ENCODE measurements around the gene CPNE9. TPM values are rescaled to one million over a fixed set of nuclear protein-coding genes. Genes with fewer than 3 reads are reported as not detected.

Gene CPNE9
- total RNA-seq, 4 donors from 2014 or later = 0.49 to 3.4 (median 2.1) TPM

DNA sequence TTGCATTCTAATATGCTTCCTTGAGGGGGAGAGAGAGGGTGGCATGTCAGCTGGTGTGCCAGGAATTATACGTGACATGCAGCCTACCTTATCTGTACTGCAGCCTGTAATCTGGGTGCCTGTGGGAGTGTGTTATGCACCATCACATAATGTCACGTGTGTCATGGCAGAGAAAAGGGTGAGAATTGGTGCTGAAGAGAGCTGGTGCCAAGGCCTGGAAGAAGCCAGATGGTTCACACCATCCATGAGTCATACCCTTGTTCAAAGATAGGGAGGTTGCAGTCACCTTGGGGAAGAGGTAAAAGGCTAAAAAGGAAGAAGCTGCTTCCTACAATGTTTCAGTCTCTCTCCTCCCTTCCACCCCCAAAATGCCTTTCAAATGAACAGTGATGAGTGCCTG lies 33.2 kb downstream of the CPNE9 start:
- Histone ChIP-seq H3K9me3 (no peaks in the 10 kb centered on the region), H3K36me3 (peaks cover 65% of the 10 kb centered on the region), H3K27ac (no peak overlapping the region), H3K4me3 (no peak overlapping the region), H3K4me1 (peaks cover 18% of the 10 kb centered on the region), H3K27me3 (no peaks in the 10 kb centered on the region)
- WGBS = 58% methylated on average over 2 of the region's 2 CpGs
- no peak for DNase-seq (ENCODE audit: low spot score in 2 of 2)
- no peak for TF ChIP-seq EP300 (IDR thresholded peaks at IDR 0.05)
- TF ChIP-seq POLR2A (IDR thresholded peaks at IDR 0.05) = no peak
- TF ChIP-seq, protein P1, sequence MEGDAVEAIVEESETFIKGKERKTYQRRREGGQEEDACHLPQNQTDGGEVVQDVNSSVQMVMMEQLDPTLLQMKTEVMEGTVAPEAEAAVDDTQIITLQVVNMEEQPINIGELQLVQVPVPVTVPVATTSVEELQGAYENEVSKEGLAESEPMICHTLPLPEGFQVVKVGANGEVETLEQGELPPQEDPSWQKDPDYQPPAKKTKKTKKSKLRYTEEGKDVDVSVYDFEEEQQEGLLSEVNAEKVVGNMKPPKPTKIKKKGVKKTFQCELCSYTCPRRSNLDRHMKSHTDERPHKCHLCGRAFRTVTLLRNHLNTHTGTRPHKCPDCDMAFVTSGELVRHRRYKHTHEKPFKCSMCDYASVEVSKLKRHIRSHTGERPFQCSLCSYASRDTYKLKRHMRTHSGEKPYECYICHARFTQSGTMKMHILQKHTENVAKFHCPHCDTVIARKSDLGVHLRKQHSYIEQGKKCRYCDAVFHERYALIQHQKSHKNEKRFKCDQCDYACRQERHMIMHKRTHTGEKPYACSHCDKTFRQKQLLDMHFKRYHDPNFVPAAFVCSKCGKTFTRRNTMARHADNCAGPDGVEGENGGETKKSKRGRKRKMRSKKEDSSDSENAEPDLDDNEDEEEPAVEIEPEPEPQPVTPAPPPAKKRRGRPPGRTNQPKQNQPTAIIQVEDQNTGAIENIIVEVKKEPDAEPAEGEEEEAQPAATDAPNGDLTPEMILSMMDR (IDR thresholded peaks at IDR 0.05) = no peak
- TF ChIP-seq POLR2AphosphoS5 (IDR thresholded peaks at IDR 0.05) = no peak

DNA sequence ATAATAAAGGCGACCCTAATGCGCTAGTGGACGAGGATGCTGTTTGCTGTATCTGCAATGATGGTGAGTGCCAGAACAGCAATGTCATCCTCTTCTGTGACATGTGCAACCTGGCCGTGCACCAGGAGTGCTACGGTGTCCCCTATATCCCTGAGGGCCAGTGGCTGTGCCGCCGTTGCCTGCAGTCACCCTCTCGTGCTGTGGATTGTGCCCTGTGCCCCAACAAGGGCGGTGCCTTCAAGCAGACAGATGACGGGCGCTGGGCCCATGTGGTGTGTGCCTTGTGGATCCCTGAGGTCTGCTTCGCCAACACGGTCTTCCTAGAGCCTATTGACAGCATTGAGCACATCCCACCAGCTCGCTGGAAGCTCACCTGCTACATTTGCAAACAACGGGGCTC lies 35.5 kb downstream of the CPNE9 start:
- H3K27ac ChIP-seq = no peak overlapping the region
- H3K4me1 ChIP-seq = no peaks in the 10 kb centered on the region
- H3K36me3 ChIP-seq = peaks cover 89% of the 10 kb centered on the region
- TF ChIP-seq, protein P1 (IDR thresholded peaks at IDR 0.05) = no peak
- TF ChIP-seq POLR2AphosphoS5 (IDR thresholded peaks at IDR 0.05) (no peak), POLR2A (IDR thresholded peaks at IDR 0.05) (no peak), EP300 (IDR thresholded peaks at IDR 0.05) (no peak)
- no peak overlapping the region for H3K4me3 ChIP-seq
- no peak for DNase-seq (ENCODE audit: low spot score in 2 of 2)
- WGBS = 93% methylated on average over 15 of the region's 15 CpGs
- H3K9me3 ChIP-seq = no peaks in the 10 kb centered on the region
- no peaks in the 10 kb centered on the region for H3K27me3 ChIP-seq

DNA sequence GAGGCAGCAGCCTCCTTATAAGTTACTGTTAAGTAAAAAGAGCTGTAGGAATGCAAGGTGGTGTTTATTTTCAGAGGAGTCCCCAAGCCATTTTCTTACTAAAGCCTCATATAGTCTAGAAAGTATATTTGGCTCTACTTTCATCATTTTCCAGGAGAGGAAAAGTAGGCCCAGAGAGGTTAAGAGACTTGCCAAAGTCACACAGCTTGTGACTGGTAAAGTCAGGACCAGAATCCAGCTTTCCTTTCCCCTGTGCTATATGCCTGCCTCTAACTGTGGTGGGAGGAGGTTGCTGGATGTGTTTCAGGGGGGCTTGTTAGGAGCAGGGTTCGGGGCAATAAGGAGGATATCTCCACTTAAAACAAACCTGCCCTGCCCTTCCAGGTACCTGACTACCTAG lies 38.9 kb downstream of the CPNE9 start:
- Histone ChIP-seq H3K27me3 (no peaks in the 10 kb centered on the region), H3K4me3 (no peak overlapping the region), H3K27ac (no peak overlapping the region), H3K9me3 (no peaks in the 10 kb centered on the region), H3K4me1 (no peaks in the 10 kb centered on the region), H3K36me3 (peaks cover 100% of the 10 kb centered on the region)
- WGBS = 100% methylated on average over 1 of the region's 1 CpG
- DNase-seq (ENCODE audit: low spot score in 2 of 2) = no peak
- TF ChIP-seq POLR2A (IDR thresholded peaks at IDR 0.05) (no peak), POLR2AphosphoS5 (IDR thresholded peaks at IDR 0.05) (no peak)

DNA sequence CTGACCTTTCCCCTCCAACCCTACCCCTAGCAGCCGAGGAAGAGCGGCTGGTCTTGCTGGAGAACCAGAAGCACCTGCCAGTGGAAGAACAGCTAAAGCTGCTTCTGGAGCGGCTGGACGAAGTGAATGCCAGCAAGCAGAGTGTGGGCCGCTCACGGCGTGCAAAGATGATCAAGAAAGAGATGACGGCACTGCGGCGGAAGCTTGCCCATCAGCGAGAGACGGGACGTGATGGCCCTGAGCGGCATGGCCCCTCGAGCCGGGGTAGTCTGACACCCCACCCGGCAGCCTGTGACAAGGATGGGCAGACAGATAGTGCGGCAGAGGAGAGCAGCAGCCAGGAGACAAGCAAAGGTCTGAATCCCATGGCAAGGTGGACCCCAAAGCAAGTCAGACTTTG lies 39.9 kb downstream of the CPNE9 start:
- Histone ChIP-seq H3K4me1 (peaks cover under 1% of the 10 kb centered on the region), H3K36me3 (peaks cover 99% of the 10 kb centered on the region), H3K27ac (no peak overlapping the region), H3K9me3 (no peaks in the 10 kb centered on the region), H3K27me3 (no peaks in the 10 kb centered on the region), H3K4me3 (no peak overlapping the region)
- TF ChIP-seq POLR2A (IDR thresholded peaks at IDR 0.05) (no peak), EP300 (IDR thresholded peaks at IDR 0.05) (no peak), POLR2AphosphoS5 (IDR thresholded peaks at IDR 0.05) (no peak)
- TF ChIP-seq, protein P1 (IDR thresholded peaks at IDR 0.05) = no peak
- 92% methylated on average over 18 of the region's 18 CpGs for WGBS
- DNase-seq (ENCODE audit: low spot score in 2 of 2) = no peak

DNA sequence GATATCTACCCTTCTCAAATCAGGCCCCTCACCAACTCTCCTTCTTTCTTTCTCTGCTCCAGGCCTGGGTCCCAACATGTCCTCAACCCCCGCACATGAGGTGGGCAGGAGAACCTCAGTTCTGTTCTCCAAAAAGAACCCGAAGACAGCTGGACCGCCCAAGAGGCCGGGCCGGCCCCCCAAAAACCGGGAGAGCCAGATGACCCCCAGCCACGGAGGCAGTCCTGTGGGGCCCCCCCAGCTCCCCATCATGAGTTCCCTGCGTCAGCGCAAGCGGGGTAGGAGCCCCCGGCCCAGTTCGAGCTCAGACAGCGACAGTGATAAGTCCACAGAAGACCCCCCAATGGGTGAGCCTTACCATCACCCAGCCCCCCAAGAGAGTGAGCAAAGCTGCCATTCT lies 40.5 kb downstream of the CPNE9 start:
- Histone ChIP-seq H3K27ac (no peak overlapping the region), H3K4me3 (no peak overlapping the region), H3K27me3 (no peaks in the 10 kb centered on the region), H3K4me1 (peaks cover 7% of the 10 kb centered on the region), H3K9me3 (no peaks in the 10 kb centered on the region), H3K36me3 (peaks cover 93% of the 10 kb centered on the region)
- DNase-seq (ENCODE audit: low spot score in 2 of 2) = no peak
- WGBS = 99% methylated on average over 6 of the region's 13 CpGs
- TF ChIP-seq POLR2A (IDR thresholded peaks at IDR 0.05) (no peak), EP300 (IDR thresholded peaks at IDR 0.05) (no peak), POLR2AphosphoS5 (IDR thresholded peaks at IDR 0.05) (no peak)
- TF ChIP-seq, protein P1 (IDR thresholded peaks at IDR 0.05) = no peak

DNA sequence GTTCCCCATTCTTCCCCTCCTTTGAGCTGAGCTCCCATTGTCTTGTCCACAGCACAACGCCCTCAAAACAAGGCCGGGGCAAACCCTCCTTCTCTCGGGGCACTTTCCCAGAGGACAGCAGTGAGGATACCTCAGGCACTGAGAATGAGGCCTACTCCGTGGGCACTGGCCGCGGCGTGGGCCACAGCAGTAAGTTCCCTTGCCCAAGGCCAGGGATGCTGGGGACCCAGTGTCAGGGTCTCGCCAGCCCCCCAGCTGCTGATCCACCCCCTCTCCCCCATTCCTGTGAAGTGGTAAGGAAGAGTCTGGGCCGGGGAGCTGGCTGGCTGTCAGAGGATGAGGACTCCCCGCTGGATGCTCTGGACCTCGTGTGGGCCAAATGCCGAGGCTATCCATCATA lies 41.9 kb downstream of the CPNE9 start:
- Histone ChIP-seq H3K36me3 (peaks cover 79% of the 10 kb centered on the region), H3K27me3 (no peaks in the 10 kb centered on the region), H3K27ac (no peak overlapping the region), H3K4me1 (peaks cover 13% of the 10 kb centered on the region), H3K9me3 (no peaks in the 10 kb centered on the region), H3K4me3 (no peak overlapping the region)
- TF ChIP-seq EP300 (IDR thresholded peaks at IDR 0.05) = no peak
- no peak for DNase-seq (ENCODE audit: low spot score in 2 of 2)
- WGBS = 94% methylated on average over 12 of the region's 12 CpGs
